HG03064 (cell line): ENCODE results near the gene CSNK1G1.

Experiments used
- ATAC-seq: cut with Tn5 transposase; IDR thresholded peaks from one replicate; pipeline ENCODE4 v1.9.1; 2021; ENCODE audit warnings: low read depth; ENCODE audit not compliant: unreplicated experiment

The CSNK1G1 gene

DNA sequence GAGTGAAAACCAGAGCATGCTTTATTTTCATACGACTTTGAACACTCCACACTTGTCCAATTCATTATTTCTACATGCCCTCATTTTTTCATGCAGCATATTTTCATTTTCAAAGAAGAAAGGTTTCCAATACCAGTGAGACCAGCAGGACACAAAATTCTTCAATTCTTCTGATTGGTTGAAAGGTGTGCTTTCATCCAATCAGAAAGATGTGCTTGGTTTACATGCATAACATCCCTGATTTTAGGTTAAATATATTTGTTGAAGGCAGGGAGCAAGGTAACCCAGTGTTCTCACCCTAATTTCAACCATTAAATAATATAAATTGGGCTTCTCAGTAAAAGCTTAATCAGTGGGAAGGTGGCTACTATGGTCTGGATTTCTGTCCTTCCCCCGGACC, 145.6 kb downstream of the CSNK1G1 start:
- ATAC-seq = no peak

DNA sequence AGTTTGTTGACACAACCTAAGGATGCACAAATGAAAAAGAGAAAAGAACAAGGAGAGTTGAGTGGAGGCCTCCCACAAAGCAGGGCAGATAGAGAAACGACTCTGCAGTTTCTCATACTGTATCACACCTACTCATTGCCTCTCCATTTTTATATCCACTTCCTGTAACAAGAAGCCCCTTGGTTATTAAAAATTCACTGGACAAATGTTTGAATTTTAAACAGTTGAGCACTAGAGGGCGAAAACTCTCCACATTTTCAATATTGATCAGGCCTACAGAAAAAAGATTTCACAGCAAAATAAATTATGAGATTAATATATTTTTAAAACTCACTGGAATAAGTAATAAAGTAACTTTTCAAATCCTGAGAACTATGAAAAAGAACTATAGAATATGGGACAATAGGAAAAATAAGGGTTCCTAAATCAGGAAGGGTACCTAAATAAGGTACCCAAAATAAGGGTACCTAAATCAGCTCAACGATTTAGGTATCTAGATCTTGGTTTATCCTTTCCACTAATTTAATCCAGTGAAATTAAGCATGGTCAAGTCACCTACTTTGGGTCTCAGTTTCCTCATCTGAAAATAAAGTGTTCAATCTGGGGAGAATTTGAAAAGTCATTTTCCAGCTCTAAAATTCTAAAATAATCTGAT, 146.2 kb downstream of the CSNK1G1 start:
- no peak for ATAC-seq

DNA sequence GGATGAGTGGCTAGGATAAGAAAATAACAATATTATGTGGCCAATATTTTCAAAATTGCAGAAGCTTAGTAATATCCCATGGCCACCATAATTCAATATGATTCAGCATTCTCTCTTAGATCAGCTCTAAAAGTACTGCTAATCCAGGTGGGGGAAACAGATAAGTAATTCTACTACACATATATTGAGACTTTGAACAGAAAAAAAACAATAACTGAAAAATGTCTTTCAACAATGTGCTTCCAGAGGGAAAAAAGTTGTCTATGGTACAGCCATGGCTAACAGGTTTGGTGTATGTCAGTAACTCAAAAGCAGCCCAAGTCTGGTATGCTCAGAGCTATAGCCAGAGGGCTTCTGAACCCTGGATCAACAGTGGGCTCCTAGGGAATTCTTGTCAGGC, 150.8 kb downstream of the CSNK1G1 start:
- ATAC-seq = no peak

DNA sequence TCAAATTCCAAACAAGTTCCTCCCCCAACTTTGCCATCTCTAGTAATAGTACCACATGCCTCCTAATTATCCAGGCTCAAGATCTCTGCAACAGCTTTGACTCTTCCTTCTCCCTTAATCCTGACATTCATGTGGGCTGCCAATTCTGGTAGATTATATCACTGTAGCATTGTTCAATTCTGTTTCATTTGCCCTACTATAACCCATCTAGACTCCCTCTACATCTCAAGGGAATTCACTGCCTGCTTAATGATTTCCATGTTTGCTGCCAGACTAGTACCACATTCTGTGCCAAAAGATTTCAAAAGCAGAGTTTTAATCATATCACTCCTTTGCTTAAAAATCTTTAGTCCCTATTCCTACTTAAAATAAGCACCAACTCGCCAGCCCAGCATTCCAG, 158.5 kb downstream of the CSNK1G1 start:
- ATAC-seq = no peak

DNA sequence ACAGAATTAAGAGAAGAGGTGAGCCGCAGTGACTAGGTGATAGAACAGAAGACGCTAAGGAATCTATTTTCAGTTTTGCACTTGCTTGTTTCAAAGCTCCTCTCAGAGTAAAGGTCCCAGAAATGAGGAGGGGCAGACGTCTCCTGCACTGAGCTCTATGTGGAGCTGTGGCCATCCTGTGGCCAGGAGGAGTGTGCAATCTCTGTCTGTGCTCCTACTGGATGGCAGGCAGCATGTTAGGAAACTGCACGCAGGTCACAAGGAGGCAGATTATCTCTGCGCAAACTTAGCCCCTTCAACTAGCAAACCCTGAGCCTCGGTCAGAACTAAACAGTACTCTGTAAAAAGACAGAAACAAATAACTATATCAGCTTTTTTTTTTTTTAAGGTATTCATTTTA, 162.0 kb downstream of the CSNK1G1 start:
- ATAC-seq = no peak

DNA sequence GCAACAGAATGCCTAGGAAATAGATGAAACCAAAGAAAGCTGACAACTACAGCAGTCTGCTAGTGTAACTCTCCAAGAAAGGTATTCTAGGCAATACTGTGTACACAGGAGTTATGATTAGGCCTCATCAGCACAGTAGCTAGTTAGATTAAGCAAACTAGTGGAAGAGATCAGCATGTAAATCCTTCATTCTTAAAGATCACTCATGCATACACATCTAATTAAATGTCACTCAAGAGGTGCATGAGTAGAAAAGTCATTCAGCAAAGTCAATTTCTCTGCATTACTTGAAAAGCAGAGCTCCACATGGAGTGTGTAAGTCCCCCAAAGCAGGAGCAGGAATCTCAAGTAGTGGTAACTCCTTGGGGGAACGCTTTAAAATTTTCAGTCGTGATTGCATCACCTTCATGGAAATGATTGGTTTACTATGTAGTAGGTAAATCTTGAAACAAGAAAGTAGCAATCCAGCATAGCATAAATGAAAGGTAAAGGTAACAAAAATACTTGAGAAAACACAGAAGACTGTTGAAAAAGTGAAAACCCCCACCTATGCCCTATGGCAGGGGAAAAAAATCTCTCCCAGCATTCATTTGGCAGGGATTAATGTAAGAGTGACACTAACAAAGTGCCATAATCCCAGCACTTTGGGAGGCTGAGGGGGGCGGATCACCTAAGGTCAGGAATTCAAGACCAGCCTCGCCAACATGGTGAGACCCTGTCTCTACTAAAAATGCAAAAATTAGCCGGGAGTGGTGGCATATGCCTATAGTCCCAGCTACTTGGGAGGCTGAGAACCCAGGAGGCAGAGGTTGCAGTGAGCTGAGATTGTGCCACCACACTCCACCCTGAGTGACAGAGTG, 163.8 kb downstream of the CSNK1G1 start:
- no peak for ATAC-seq

DNA sequence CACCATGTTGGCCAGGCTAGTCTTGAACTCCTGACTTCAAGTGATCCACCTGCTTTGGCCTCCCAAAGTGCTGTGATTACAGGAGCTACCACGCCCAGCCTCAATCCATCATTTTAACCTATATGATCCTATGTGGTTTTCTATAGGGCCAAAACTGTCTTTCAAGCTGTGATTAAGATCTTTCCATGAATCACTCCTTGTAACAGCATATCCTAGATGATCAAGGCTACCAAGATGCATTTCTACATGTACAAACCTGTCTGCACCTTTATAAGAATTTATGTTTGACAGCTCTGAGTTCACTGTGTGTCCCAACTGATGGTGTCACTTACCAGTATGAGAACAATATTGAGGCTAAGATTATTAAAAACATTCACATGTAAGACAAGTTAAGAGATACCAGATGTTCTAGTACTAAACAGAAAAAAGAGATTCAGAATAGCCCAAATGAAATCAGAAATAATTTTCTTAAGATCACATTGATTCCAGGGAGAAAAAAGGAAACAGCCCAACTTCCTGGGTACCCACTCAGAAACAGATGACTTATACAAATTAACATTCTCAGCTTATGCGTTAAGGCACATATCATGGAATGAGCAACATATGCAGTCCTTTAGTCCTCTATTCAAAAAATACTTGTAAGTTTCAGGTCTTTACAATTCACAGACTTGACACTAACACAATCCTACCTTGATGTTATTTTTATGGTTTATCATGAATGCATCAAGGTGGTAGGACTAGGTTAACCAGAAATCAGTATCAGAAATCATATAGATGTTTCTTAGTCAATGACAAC, 168.4 kb downstream of the CSNK1G1 start:
- ATAC-seq = no peak

DNA sequence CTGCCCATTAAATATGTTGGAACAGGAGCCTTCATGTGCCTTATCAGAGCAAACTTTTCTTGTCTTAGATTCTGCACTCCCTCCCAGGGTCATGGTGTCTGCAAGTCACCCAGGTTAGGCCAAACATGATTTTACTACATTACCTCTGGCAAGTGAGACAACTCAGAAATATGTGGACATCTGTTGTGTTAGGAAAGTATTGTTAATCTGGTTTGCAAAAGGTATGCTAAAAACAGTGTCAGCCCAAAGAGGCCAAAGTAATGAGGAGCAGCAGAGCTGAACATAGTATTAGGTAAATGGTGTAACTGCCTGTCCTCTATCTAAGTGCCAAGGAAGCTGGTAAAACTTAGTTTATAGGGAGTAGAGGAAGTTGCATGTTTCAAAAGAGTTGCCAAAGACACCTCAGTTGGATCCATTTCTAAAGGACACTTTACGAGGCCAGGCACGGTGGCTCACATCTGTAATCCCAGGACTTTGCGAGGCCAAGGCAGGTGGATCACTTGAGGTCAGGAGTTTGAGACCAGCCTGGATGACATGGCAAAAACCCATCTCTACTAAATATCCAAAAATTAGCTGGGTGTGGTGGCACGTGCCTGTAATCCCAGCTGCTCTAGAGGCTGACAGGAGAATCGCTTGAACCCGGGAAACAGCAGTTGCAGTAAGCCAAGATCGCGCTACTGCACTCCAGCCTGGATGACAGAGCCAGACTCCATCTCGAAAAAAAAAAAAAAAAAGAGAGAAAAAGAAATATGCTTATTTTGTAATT, 170.6 kb downstream of the CSNK1G1 start:
- ATAC-seq = no peak

DNA sequence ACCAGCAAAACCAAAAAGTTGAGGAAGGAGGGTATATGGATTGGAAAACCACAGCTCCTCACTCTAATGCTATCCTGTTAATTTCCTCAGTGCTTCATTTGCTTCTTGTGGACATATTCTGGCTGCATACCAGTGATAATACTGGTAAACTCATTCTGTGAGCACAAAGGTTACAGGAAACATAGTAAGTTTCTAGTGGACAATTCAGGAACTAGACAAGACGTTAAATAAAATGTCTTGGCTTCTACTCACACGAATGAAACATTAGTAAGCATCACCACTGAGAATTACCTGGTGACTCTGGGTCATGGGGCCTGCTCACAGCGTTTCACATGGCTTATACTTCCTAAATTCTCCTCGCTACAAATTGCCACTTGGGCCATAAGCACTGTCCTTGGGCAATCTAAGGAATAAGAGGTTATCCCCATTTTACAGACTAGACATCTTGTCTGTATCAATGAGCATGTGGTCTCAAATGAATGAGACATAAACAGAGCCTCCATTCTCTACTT, 173.1 kb downstream of the CSNK1G1 start:
- ATAC-seq = no peak

DNA sequence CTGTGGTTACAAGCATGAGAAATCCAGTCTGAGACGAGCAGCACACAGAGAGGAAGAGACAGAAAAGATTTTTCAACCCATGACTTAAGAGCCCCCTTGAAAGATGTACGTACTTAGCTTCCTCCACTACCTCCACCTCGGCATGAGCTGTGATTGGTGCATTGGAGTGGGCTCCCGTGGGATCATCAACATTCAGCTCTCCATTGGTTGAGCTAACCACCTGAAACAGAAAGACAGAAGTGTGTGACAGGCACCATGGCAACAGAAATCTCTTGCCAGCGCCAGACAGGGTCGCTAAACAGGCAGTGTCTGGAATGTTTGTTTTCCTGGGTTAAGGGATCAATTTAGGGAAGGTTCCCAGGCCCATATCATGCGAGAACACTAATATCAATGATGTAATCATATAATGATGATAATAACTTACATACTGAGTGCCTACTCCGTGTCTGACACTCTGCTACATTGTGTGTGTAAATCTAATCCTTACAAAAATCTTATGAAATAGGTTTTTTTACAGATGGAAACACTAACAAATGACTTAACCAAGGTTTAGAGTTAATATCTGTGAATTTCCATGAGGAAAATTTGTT, 175.6 kb downstream of the CSNK1G1 start:
- ATAC-seq = no peak

DNA sequence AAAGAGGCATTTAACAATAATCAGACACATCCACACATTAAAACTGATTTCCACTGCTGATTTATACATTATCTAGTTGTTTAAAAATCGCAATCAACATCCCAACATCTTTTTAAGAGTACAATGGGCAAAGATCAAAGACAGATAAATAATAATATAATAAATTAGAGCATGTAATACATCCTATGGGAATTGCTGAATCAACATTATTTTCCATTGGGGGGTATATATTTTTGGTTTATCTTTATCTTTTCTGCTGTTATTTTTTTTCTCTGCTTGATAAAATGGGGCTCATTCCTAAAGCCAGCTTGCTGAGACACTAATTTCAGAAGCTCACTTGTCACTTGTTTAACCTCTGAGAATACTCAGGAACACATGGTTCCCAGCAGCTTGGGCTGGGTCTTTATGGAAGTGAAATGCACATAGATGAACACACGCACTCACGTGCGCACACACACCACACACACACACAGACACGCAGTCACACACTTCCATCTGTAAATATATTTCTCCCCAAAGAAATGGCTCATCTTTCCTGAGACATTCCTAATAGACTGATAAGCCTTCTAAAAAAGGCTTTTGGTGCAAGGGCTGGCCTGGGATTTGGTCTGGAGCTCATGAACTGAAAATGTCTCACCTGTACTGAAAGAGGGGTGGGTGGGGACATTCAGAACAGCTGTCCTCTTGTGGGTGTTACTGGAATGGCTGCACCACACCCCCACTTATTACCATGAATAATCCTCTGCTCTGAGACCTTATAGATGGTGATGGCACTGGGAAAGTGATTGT, 189.7 kb downstream of the CSNK1G1 start:
- no peak for ATAC-seq

DNA sequence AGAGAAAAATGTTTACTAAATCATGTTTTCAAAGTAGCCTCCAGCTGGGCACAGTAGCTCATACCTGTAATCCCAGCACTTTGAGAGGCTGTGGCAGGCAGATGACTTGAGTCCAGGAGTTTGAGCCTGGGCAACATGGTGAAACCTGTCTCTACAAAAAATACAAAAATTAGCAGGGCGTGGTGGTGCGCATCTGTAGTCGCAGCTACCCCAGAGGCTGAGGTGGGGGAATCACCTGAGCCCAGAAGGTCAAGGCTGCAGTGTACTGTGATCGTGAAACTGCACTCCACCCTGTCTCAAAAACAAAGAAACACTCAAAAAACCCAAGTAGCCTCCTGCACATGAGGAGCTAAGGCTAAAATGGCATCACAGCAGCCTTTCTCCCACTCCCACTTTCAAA, 191.5 kb downstream of the CSNK1G1 start:
- no peak for ATAC-seq

DNA sequence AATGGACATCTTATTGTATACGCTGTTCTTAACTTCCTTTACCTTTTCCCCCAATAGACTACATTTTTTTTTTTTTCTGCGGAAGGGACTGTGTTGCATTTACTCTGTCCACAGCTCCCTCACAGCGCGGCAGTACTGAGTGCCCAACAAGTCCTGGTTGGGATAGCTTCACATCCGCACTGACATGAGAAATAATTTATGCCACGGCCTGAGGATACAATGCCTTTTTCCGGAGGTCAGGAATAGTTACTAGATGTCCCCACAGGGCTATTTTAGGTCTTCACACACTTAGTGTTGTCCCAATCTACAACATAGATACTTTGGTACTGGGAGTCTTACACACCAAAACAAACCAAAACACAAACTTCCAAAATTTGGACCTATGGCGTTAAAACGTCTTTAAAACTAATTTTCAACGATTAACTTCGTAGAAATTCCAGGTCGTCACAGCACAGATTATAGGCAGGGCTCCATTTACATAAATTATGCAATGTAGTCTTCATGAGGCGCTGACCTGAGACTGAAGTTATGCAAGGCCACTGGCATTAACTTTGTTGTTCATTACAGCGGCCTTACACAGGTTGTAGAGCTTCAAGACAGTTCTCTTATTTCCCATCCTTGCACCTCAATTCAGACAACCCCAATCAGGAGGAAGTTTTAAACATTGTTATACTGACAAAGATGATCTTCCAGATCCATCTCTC, 192.2 kb downstream of the CSNK1G1 start:
- ATAC-seq = no peak

DNA sequence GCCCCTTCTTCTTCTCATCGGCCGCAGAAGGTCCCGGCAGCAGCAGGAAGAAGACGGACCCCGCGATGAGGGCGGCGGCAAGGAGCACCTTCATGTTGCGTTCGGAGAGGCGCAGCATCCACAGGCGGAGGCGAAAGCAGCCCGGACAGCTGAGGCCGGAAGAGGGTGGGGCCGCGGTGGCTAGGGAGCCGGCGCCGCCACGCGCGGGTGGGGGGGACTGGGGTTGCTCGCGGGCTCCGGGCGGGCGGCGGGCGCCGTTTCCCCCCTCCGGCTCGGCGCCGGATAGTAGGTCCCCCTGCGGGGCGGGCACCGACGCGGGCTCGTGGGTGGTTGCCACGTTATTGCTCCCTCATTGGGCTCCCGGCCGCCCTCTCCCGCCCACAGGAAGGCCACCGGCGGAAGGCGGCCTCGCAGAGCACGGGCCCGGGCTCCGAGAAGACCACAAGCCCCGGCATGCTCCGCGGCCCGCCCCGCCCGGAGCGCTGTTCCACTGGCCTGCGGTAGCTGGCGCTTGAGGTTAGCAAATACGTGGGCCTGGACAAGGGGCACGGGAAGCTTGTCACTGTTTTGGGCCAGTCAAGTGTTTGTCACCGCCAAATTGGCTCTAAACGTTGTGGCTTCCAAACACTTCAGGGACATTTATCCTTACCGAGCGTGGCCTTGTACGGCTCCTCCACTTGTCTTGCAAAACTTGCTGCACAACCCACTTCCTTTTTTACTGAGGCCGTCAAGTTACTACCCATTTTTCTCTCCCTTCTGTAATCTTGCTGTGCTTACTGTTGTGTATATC, 192.9 kb downstream of the CSNK1G1 start, which contains the start of gene PPIB:
TSS of gene PPIB (minus strand) at position 154 of the 790 bp plus-strand sequence. CDS start at position 118, 36 bp downstream.
- ATAC-seq = peak; percentile 85

DNA sequence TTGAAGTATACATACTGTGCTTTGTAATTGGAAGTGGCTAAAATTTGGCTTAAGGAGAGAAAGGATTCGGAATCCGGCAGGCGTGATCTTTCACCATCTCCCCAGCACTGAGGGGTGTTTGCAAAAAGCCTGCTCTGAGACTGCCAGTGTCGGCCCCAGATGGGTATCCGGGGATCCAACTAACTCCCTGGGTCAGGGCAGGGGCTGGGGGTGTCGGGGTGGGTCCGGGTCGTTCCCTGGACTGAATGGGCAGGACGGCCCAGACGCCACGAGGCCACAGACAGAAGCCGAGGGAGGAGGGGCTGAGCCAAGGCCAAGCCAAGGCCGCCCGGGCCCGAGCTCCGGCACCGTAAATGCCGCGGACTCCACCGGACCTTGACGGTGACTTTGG, 193.5 kb downstream of the CSNK1G1 start:
- no peak for ATAC-seq

DNA sequence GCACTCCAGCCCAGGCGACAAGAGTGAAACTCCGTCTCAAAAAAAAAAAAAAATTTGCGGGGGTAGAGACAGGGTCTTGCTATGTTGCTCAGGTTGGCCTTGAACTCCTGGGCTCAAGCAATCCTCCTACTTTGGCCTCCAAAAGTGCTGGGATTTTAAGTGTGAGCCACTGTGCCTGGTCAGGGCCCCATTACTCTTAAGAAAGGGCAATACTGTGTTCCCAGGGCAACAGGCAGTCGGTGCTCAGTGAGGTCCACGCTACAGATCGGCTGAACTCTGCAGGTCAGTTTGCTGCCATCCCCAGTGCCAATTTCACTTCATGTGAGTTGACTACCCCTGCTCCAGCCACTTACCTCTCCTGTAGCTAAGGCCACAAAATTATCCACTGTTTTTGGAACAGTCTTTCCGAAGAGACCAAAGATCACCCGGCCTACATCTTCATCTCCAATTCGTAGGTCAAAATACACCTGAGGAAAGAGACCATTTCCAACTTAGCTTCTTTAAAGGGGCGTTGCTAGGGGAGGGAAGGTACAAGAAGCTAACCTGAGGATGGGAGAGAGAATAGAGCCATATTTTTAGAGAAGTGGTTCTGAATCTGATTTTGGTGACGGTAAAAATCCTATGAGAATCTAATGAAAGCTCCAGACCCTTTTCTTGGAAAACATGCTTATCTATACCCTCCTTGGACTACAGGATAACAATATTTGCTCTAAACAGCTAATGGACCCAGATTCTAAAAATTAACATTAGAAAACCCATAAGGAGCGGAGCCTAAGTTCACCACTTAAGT, 194.1 kb downstream of the CSNK1G1 start:
- ATAC-seq = no peak
